Bronchial epithelial cell (primary cell): ENCODE measurements around the gene PRC1. TPM values are rescaled to one million over a fixed set of nuclear protein-coding genes. Genes with fewer than 3 reads are reported as not detected.

ENCODE experiments used
- DNase-seq: peaks from one replicate; pipeline ENCODE4 v3.0.0-alpha.2; 2010; ENCODE audit warnings: low read depth
- FAIRE-seq: peaks from 2 replicates; lab custom pipeline; 2011; peaks lifted over from hg19 to GRCh38; lab: Jason Lieb, UNC
- H3K27me3 ChIP-seq: 2 replicates; pipeline ENCODE4 v1.5.1; 2011; ENCODE audit warnings: low read length; ENCODE audit not compliant: control insufficient read depth, insufficient read depth
- H3K36me3 ChIP-seq: 2 replicates; pipeline ENCODE4 v1.5.1; 2011; ENCODE audit warnings: low read length; ENCODE audit not compliant: control insufficient read depth, insufficient read depth
- H3K4me3 ChIP-seq: 2 replicates; pipeline ENCODE4 v1.5.1; 2011; ENCODE audit warnings: mild to moderate bottlenecking, low read depth, low read length, control low read depth
- CTCF ChIP-seq: IDR thresholded peaks from 2 replicates; pipeline ENCODE4 v1.5.1; 2011; ENCODE audit warnings: mild to moderate bottlenecking, moderate library complexity, low read length, control low read depth, inconsistent platforms; ENCODE audit not compliant: insufficient read depth, severe bottlenecking
- total RNA-seq: library from RNA; depleted of rRNA; stranded (reverse); fragments of >200 nt; gene quantifications from 2 replicates; pipeline ENCODE4 v1.2.1, GENCODE V29; 2014

Gene PRC1
- total RNA-seq, 1 donor from 2014 or later: 6.1 TPM

DNA sequence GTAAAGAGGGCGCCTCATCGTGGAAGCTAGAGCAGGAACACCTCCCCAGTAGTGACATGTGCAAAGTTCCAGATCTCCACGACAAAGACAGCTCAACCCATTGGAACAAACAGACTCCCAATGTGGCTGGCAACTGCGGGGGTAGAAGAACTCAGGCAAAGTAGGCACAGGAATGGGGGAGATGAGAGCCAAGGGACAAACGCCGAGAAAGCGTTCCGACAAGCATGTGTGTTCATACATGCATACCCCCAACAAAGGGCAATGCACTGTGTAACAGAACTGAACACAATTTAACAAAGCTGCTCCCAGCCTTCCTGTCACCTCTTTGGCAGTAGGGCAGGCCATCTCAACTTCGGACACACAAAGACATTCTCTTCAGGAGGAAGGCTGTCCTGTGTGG, 28.1 kb downstream of the PRC1 start:
- FAIRE-seq: no peak
- Histone ChIP-seq H3K27me3 (no peaks in the 10 kb centered on the region), H3K36me3 (peaks cover 6% of the 10 kb centered on the region), H3K4me3 (no peak overlapping the region)
- DNase-seq: no peak
- TF ChIP-seq CTCF: no peak

DNA sequence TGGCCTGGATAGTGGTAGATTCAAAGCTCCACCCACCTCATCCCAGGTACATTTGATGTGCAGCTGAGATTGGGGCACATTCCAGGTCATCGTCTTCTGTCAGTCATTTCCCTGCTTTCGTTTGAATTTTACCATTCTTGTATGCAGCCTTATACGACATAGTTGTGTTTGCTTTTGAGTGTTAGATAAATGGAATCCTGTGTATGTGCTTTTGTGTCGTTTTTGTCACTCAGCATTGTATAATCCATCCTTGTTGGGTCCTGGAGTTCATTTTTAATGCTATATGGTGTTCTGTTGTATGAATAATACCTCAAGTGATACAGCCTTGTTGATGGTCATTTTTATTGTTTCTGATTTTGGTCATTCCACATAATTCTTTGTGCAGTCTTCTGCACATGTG, 32.3 kb downstream of the PRC1 start:
- FAIRE-seq (no peak), DNase-seq (no peak)
- TF ChIP-seq CTCF: no peak
- H3K36me3 ChIP-seq: peaks cover 9% of the 10 kb centered on the region
- no peaks in the 10 kb centered on the region for H3K27me3 ChIP-seq
- H3K4me3 ChIP-seq: no peak overlapping the region

GRCh38 chr15:90960298-90961091, 33.8 kb downstream of the PRC1 start:
- FAIRE-seq (no peak), DNase-seq (no peak)
- no peak for TF ChIP-seq CTCF
- H3K27me3 ChIP-seq: no peaks in the 10 kb centered on the region
- H3K4me3 ChIP-seq: no peak overlapping the region
- H3K36me3 ChIP-seq: peaks cover 7% of the 10 kb centered on the region

DNA sequence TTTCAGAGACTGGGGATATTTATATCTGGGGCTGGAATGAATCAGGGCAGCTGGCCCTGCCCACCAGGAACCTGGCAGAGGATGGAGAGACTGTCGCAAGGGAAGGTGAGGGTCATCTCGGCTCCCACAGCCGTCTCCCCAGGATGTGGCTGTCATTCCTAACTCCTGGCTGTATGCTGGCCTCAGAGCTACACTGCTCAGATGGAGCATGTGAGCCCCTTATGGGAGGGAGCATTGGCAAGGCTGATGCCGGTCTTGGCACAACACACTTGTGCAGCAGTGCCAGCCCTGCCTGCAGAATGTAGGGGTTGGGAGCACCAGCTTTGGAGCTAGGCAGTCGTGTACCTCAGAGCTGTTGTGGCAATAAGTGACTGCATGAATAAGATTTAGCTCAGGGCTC, 34.4 kb downstream of the PRC1 start:
- H3K36me3 ChIP-seq: peaks cover 7% of the 10 kb centered on the region
- H3K27me3 ChIP-seq: no peaks in the 10 kb centered on the region
- DNase-seq (no peak), FAIRE-seq (no peak)
- no peak for TF ChIP-seq CTCF
- no peak overlapping the region for H3K4me3 ChIP-seq

DNA sequence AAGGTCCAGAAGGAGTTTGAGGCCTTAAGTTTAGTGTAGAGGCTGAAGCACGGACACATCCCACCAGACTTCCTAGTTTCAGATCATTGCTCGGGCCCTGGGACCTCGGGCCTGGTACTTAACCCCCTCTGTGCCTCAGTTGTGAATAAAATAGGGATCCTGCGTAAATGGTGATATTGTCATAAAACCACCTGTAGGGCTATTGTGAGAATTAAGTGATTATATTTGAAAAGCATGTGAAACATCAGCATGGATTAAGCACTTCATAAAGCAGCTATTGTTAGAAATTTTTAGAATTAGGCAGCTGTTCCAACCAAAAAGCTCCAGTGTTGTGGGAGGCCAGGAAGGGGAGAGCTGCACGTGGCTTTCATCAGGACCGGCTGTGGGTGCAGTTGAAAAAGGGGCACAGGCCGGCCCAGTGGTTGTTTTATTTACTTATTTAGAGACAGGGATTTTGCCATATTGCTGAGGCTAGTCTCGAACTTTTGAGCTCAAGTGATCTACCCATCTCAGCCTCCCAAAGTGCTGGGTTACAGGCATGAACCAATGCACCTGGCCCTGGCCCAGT, 35.2 kb downstream of the PRC1 start:
- Histone ChIP-seq H3K4me3 (no peak overlapping the region), H3K27me3 (no peaks in the 10 kb centered on the region), H3K36me3 (peaks cover 7% of the 10 kb centered on the region)
- DNase-seq (no peak), FAIRE-seq (no peak)
- no peak for TF ChIP-seq CTCF

DNA sequence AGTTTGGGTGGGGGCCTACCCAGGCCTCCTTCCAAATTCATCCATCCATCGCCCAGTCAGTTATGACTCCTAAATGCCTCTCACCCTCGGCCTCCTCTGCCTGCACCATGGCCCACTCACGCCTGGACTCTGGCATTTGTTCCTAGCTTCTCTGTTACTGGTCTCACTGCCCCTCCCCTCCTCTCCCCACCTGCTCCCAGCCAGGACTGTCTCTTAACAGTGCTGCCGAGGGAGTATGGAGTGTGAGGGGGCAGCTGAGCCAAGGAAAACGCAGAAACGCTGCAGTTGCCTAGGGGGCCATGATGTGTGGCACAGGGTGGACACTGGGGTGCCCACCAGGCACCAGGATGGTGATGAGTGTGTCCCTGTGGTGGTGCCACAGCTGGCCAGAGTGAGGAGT, 36.5 kb downstream of the PRC1 start:
- Histone ChIP-seq H3K27me3 (no peaks in the 10 kb centered on the region), H3K4me3 (no peak overlapping the region), H3K36me3 (peaks cover 11% of the 10 kb centered on the region)
- no peak for TF ChIP-seq CTCF
- DNase-seq (no peak), FAIRE-seq (no peak)
